ENCODE measurements around the gene ZNF438. TPM values are rescaled to one million over a fixed set of nuclear protein-coding genes. Genes with fewer than 3 reads are reported as not detected.

Gene ZNF438
- total RNA-seq, 3 donors from 2014 or later, result 4.7 to 12.3 (median 5.0) TPM

DNA sequence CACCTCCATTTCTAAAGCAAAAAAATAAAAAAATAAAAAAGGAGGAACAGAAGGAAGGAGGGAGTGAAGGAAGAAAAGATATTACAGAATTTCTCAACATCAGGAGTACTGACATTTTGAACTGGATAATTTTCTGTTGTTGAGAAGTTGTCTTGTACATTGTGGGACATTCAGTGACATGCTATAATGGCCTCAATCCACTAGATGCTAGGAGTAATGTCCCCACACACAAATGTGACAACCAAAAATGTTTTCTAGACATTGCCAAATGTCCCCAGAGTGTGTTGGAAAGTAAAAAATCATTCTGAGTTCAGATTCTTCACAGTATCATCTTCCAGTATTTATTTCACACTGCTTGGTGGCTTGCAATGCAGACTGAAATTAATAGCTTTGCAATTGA is 6.5 kb downstream of the ZNF438 start:
- TF ChIP-seq, protein P1, sequence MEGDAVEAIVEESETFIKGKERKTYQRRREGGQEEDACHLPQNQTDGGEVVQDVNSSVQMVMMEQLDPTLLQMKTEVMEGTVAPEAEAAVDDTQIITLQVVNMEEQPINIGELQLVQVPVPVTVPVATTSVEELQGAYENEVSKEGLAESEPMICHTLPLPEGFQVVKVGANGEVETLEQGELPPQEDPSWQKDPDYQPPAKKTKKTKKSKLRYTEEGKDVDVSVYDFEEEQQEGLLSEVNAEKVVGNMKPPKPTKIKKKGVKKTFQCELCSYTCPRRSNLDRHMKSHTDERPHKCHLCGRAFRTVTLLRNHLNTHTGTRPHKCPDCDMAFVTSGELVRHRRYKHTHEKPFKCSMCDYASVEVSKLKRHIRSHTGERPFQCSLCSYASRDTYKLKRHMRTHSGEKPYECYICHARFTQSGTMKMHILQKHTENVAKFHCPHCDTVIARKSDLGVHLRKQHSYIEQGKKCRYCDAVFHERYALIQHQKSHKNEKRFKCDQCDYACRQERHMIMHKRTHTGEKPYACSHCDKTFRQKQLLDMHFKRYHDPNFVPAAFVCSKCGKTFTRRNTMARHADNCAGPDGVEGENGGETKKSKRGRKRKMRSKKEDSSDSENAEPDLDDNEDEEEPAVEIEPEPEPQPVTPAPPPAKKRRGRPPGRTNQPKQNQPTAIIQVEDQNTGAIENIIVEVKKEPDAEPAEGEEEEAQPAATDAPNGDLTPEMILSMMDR (IDR thresholded peaks at IDR 0.05), result no peak
- H3K4me1 ChIP-seq (ENCODE audit: low read depth), result no peaks in the 10 kb centered on the region
- no peaks in the 10 kb centered on the region for H3K36me3 ChIP-seq (ENCODE audit: low read depth)
- DNase-seq (no peak), ATAC-seq (no peak)
- no peak overlapping the region for H3K4me3 ChIP-seq
- no peaks in the 10 kb centered on the region for H3K9me3 ChIP-seq
- intact Hi-C loops (cut with DNase I, micrococcal nuclease), result no loop called here

DNA sequence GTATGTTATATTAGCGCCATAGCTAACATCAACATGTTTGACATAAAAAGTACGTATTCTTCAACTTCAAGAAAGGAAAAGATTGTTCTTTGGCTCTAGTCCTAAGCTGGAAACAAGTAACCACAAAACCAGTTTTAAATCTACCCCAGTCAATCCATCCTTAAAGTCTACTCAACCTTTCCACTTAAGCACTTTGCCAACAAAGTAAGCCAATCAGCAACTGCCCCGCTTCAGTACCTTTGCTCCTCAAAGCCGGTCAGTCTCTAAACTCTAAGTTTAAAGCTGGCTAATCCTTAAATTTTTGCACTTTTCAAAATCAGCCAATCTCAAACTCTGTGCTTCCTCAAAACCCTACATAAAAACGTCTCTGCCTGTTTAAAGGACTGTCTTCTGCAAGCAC is 8.1 kb downstream of the ZNF438 start:
- TF ChIP-seq, protein P1 (IDR thresholded peaks at IDR 0.05), result no peak
- no peaks in the 10 kb centered on the region for H3K4me1 ChIP-seq (ENCODE audit: low read depth)
- H3K9me3 ChIP-seq, result no peaks in the 10 kb centered on the region
- H3K4me3 ChIP-seq, result no peak overlapping the region
- H3K36me3 ChIP-seq (ENCODE audit: low read depth), result no peaks in the 10 kb centered on the region
- DNase-seq (no peak), ATAC-seq (no peak)
- intact Hi-C loops (cut with DNase I, micrococcal nuclease), result no loop called here

- intact Hi-C loops (cut with DNase I, micrococcal nuclease), result no loop called here
- TF ChIP-seq, protein P1 (IDR thresholded peaks at IDR 0.05), result no peak
- H3K4me3 ChIP-seq, result no peak overlapping the region
- DNase-seq, result no peak
- H3K4me1 ChIP-seq (ENCODE audit: low read depth), result no peaks in the 10 kb centered on the region
- ATAC-seq, result no peak
- no peaks in the 10 kb centered on the region for H3K9me3 ChIP-seq
- H3K36me3 ChIP-seq (ENCODE audit: low read depth), result no peaks in the 10 kb centered on the region
Measured at GRCh38 chr10:31020209-31020608, 11.5 kb downstream of the ZNF438 start.

DNA sequence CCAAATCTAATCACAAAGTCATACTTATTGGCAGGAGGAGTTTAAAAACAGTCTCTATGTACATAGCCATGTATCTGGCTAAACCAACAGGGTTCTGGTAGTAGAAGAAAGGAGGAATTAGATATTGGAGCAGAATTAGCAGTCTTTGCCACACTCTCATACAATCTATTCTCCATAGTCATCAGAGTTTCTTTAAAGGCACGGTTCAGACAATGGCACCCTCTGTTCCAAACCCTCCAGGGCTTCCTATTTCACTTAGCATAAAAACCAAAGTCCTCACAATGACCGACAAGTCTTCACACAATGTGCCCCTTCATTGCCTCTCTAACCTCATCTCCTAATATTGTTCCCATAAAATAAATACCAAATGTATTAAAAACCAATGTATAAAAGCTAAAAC is 12.7 kb downstream of the ZNF438 start:
- Histone ChIP-seq H3K9me3 (no peaks in the 10 kb centered on the region), H3K4me1 (ENCODE audit: low read depth) (no peaks in the 10 kb centered on the region), H3K4me3 (no peak overlapping the region), H3K36me3 (ENCODE audit: low read depth) (no peaks in the 10 kb centered on the region)
- TF ChIP-seq, protein P1 (IDR thresholded peaks at IDR 0.05), result no peak
- intact Hi-C loops (cut with DNase I, micrococcal nuclease), result no loop called here
- ATAC-seq (no peak), DNase-seq (no peak)

DNA sequence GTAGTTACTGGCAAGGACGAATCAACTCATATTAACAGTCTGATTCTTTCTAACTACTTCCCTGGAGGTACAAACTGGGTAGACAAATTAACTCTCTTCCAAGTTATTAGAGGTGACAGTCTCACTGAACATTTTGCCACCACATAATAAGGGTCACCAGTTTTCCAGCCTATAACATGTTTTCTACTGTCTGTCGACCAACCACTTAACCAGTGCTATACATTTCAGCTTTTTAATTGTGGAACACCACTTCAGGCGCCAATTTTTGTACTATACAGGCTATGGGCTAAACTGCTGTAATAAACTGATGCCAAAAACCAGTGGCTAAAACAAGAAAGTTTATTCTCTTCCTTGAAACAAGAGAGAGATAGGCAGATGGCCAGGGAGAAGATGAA is 13.3 kb downstream of the ZNF438 start:
- no peaks in the 10 kb centered on the region for H3K9me3 ChIP-seq
- ATAC-seq (no peak), DNase-seq (no peak)
- H3K4me1 ChIP-seq (ENCODE audit: low read depth), result no peaks in the 10 kb centered on the region
- no peak overlapping the region for H3K4me3 ChIP-seq
- intact Hi-C loops (cut with DNase I, micrococcal nuclease), result no loop called here
- H3K36me3 ChIP-seq (ENCODE audit: low read depth), result no peaks in the 10 kb centered on the region
- TF ChIP-seq, protein P1 (IDR thresholded peaks at IDR 0.05), result no peak
